Activated CD8-positive, alpha-beta memory T cell treated with anti-CD3 and anti-CD28 coated beads, Interleukin-2, amount 50 U/mL, for 4 hours (primary cell): ENCODE results near the gene NR2E3.
"Not testable (repeated sequence)": the region's sequence is repeated elsewhere in the genome, so short reads cannot be mapped to it uniquely, and the experiment has no call there.

ENCODE experiments used
- DNase-seq: peaks from one replicate; pipeline ENCODE4 v3.0.0-alpha.2; 2020

Gene NR2E3

GRCh38 chr15:71820127-71820526 lies 9.8 kb downstream of the NR2E3 start:
- no peak for DNase-seq

GRCh38 chr15:71821547-71822129 lies 11.3 kb downstream of the NR2E3 start:
- DNase-seq, result no peak

GRCh38 chr15:71822890-71823630 lies 12.7 kb downstream of the NR2E3 start:
- no peak for DNase-seq

- DNase-seq, result no peak
These were observed 13.4 kb downstream of the NR2E3 start for GRCh38 chr15:71823801-71824200.

GRCh38 chr15:71825021-71825730 lies 14.8 kb downstream of the NR2E3 start:
- DNase-seq, result no peak

GRCh38 chr15:71826196-71826595 lies 15.8 kb downstream of the NR2E3 start:
- no peak for DNase-seq

- no peak for DNase-seq
These were observed 20.6 kb downstream of the NR2E3 start for GRCh38 chr15:71830981-71831380.

- no peak for DNase-seq
These were observed 31.2 kb downstream of the NR2E3 start for GRCh38 chr15:71841563-71841962.

GRCh38 chr15:71844916-71845315 lies 34.6 kb downstream of the NR2E3 start:
- DNase-seq, result no peak

GRCh38 chr15:71853543-71853942 lies 43.2 kb downstream of the NR2E3 start:
- DNase-seq, result no peak

- DNase-seq, result not testable (repeated sequence)
These were observed 47.9 kb downstream of the NR2E3 start for GRCh38 chr15:71858232-71858631.
